ENCODE results near the gene WDR45B.

DNA sequence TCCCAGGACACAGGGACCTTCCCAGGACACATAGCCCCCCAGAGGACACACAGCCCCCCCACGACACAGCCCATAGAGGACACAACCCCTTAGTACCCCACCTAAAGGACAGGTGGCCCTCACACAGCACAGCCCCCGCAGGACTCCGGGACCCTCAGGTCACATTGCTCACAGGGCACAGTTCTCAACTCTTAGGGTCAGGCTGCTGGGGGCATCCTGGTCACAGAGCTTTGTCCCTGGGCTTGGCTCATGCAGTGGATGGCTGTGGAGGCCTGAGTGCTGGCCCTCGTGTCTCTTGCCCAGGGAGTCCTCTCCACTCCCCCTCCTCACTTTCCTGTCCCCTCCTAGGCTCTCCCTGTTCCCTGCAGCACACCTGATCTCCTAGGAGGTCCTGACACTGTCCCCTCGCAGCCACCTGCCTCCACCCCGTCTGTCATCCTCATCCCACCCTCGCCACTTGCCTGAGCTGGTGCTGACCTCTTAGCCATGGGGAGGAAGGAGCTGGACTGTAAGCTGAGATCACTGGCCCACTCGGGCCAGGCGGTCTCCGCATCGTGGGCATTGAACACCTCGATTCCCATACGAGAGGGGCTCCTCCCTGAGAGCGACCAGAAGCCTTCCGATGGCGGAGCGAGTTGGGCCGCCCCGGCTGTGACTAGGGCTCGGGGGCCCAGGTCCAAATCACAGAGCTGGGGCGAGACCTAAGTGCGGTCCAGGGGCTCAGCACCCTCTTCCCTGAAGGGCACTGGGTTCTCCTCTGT, 1.4 kb upstream of the WDR45B start:
- TF ChIP-seq YY1 (IDR thresholded peaks at IDR 0.05; ENCODE audit: low read depth): no peak
- no peak for TF ChIP-seq FOXM1 (IDR thresholded peaks at IDR 0.05; ENCODE audit: low read depth)
- TF ChIP-seq, protein P1, sequence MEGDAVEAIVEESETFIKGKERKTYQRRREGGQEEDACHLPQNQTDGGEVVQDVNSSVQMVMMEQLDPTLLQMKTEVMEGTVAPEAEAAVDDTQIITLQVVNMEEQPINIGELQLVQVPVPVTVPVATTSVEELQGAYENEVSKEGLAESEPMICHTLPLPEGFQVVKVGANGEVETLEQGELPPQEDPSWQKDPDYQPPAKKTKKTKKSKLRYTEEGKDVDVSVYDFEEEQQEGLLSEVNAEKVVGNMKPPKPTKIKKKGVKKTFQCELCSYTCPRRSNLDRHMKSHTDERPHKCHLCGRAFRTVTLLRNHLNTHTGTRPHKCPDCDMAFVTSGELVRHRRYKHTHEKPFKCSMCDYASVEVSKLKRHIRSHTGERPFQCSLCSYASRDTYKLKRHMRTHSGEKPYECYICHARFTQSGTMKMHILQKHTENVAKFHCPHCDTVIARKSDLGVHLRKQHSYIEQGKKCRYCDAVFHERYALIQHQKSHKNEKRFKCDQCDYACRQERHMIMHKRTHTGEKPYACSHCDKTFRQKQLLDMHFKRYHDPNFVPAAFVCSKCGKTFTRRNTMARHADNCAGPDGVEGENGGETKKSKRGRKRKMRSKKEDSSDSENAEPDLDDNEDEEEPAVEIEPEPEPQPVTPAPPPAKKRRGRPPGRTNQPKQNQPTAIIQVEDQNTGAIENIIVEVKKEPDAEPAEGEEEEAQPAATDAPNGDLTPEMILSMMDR (IDR thresholded peaks at IDR 0.05): no peak
- TF ChIP-seq, protein P2, sequence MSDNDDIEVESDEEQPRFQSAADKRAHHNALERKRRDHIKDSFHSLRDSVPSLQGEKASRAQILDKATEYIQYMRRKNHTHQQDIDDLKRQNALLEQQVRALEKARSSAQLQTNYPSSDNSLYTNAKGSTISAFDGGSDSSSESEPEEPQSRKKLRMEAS (IDR thresholded peaks at IDR 0.05; ENCODE audit: low read depth): no peak
- no peak for TF ChIP-seq MEF2A (IDR thresholded peaks at IDR 0.05; ENCODE audit: borderline replicate concordance, low read depth)
- no peak for TF ChIP-seq SMC3 (IDR thresholded peaks at IDR 0.05; ENCODE audit: low read depth, low read length)
- TF ChIP-seq, protein P3, sequence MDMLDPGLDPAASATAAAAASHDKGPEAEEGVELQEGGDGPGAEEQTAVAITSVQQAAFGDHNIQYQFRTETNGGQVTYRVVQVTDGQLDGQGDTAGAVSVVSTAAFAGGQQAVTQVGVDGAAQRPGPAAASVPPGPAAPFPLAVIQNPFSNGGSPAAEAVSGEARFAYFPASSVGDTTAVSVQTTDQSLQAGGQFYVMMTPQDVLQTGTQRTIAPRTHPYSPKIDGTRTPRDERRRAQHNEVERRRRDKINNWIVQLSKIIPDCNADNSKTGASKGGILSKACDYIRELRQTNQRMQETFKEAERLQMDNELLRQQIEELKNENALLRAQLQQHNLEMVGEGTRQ (IDR thresholded peaks at IDR 0.05; ENCODE audit: borderline replicate concordance, low read depth, low read length): no peak

All from SK-N-SH (cell line).